ENCODE results near the gene FBN1. TPM values are rescaled to one million over a fixed set of nuclear protein-coding genes. Genes with fewer than 3 reads are reported as not detected.

Gene FBN1
- total and polyA plus RNA-seq, 2 of the 13 experiments (the other 11 are each of a cell fraction or from before 2014, with no cell fraction given): 1.5 to 3.0 TPM

DNA sequence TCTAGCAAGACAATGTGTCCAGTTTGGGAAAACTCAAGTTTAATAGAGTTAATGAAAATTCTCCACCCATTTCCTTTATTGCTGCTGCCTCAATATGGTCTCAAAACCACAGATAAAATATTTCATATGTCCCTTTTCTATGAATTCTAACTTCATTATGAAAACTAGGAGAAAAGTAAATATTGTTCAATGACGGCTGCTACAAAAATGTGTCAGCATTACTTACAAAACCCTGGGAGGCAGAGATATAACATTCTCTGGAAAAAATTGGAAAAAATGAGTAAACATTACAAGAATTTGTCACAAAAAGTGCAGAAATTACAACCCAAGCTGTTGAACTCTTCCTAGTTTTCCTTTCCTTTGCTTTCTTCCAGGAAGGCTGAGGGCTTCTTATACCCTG is 22.2 kb upstream of the FBN1 start:
- ATAC-seq (no peak), FAIRE-seq (no peak), DNase-seq (ENCODE audit: low spot score) (no peak)
- no TSS peak for BruUV-seq (replicated peaks)
- H3K36me3 ChIP-seq (replicated peaks in 1 of 2; ENCODE audit: control insufficient read depth in 1 of 2, insufficient read depth in 2 of 2, low read length in 2 of 2): no peaks in the 10 kb centered on the region
- H3K4me1 ChIP-seq (ENCODE audit: insufficient read depth, low read length): no peaks in the 10 kb centered on the region
- CTCF ChIA-PET (ENCODE audit: low intra/inter-chr PET ratio, low total read pairs): no interaction called here
- no peaks in the 10 kb centered on the region; a peak in 1 of 5 replicates for H3K27me3 ChIP-seq (ENCODE audit: control insufficient read depth in 1 of 2, insufficient read depth in 2 of 2, low read length in 2 of 2)
- no peaks in the 10 kb centered on the region for H3K79me2 ChIP-seq (ENCODE audit: insufficient read depth, low read length)
- no peaks in the 10 kb centered on the region for H3K9me3 ChIP-seq (ENCODE audit: low read length)
- in situ Hi-C loops (cut with HindIII; ENCODE audit: extremely low pct_ligation_motif_present, low pct_unique_long_range_greater_than_20kb) (no loop called here), intact Hi-C loops (cut with micrococcal nuclease; ENCODE audit: unreplicated experiment) (no loop called here)
- H4K20me1 ChIP-seq (ENCODE audit: insufficient read depth, low read length): no peaks in the 10 kb centered on the region
- no peak overlapping the region for H2AFZ ChIP-seq (ENCODE audit: low read length)
- H3K9ac ChIP-seq (ENCODE audit: insufficient read depth, low read depth, low read length): no peak overlapping the region
- no peak overlapping the region for H3K4me3 ChIP-seq (replicated peaks in 1 of 3; ENCODE audit: insufficient read depth in 1 of 3, low read depth in 2 of 3, low read length in 3 of 3)
- WGBS (ENCODE audit: low lambda C conversion rate): 41% methylated on average over 1 of the region's 1 CpG
- no peak overlapping the region for H3K4me2 ChIP-seq (ENCODE audit: low read depth, low read length)
- H3K27ac ChIP-seq (ENCODE audit: extremely low read length, insufficient read depth, low read length): no peak overlapping the region
- POLR2A ChIA-PET: no interaction called here
- TF ChIP-seq ZNF552 (CRISPR knock-in tag; IDR thresholded peaks at IDR 0.05; ENCODE audit: borderline replicate concordance) (no peak), DR1 (CRISPR knock-in tag; IDR thresholded peaks at IDR 0.05) (no peak), KDM4B (CRISPR knock-in tag; IDR thresholded peaks at IDR 0.05) (no peak), SP4 (CRISPR knock-in tag; IDR thresholded peaks at IDR 0.05) (no peak), HNRNPLL (IDR thresholded peaks at IDR 0.05; ENCODE audit: low read depth, low read length, poor library complexity, severe bottlenecking) (no peak), ZFX (CRISPR knock-in tag; IDR thresholded peaks at IDR 0.05; ENCODE audit: low read depth) (no peak)
- TF ChIP-seq, protein P1, sequence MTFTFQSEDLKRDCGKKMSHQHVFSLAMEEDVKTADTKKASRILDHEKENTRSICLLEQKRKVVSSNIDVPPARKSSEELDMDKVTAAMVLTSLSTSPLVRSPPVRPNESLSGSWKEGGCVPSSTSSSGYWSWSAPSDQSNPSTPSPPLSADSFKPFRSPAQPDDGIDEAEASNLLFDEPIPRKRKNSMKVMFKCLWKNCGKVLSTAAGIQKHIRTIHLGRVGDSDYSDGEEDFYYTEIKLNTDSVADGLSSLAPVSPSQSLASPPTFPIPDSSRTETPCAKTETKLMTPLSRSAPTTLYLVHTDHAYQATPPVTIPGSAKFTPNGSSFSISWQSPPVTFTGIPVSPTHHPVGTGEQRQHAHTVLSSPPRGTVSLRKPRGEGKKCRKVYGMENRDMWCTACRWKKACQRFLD (CRISPR knock-in tag; IDR thresholded peaks at IDR 0.05; ENCODE audit: borderline replicate concordance): no peak

DNA sequence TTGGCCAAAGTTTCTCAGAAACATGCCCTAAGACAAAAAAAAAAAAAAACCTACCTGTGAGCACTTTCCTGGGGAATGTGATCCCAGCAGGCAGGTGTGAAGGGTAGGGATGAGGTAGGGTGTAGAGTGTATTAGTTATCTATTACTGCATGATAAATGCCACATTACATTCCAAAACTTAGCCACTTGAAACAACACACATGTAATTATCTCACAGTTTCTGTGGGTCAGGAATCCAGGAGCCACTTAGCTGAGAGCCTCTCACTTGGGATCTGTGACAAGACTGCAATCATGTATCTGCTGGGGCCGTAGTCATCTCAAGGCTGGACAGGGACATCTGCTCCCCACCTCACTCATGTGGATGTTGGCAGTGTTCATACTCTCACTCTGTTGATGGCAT is 18.9 kb upstream of the FBN1 start:
- CTCF ChIA-PET (ENCODE audit: low intra/inter-chr PET ratio, low total read pairs): no interaction called here
- no peak for FAIRE-seq

More for the DNA sequence above, 18.9 kb upstream of the FBN1 start:
- no peaks in the 10 kb centered on the region for H3K9me3 ChIP-seq (ENCODE audit: low read length)
- TF ChIP-seq, protein P2, sequence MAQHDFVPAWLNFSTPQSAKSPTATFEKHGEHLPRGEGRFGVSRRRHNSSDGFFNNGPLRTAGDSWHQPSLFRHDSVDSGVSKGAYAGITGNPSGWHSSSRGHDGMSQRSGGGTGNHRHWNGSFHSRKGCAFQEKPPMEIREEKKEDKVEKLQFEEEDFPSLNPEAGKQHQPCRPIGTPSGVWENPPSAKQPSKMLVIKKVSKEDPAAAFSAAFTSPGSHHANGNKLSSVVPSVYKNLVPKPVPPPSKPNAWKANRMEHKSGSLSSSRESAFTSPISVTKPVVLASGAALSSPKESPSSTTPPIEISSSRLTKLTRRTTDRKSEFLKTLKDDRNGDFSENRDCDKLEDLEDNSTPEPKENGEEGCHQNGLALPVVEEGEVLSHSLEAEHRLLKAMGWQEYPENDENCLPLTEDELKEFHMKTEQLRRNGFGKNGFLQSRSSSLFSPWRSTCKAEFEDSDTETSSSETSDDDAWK (CRISPR knock-in tag; IDR thresholded peaks at IDR 0.05): no peak
- WGBS (ENCODE audit: low lambda C conversion rate): no CpG with 5 or more reads among the region's 1 CpG
- ATAC-seq (no peak), DNase-seq (ENCODE audit: low spot score) (no peak)
- in situ Hi-C loops (cut with HindIII; ENCODE audit: extremely low pct_ligation_motif_present, low pct_unique_long_range_greater_than_20kb) (no loop called here), intact Hi-C loops (cut with micrococcal nuclease; ENCODE audit: unreplicated experiment) (no loop called here)
- H3K79me2 ChIP-seq (ENCODE audit: insufficient read depth, low read length): no peaks in the 10 kb centered on the region
- BruUV-seq (replicated peaks): no TSS peak
- no peak overlapping the region for H3K9ac ChIP-seq (ENCODE audit: insufficient read depth, low read depth, low read length)
- H3K4me2 ChIP-seq (ENCODE audit: low read depth, low read length): no peak overlapping the region
- H3K36me3 ChIP-seq (replicated peaks in 1 of 2; ENCODE audit: control insufficient read depth in 1 of 2, insufficient read depth in 2 of 2, low read length in 2 of 2): no peaks in the 10 kb centered on the region
- POLR2A ChIA-PET: no interaction called here
- no peaks in the 10 kb centered on the region for H4K20me1 ChIP-seq (ENCODE audit: insufficient read depth, low read length)
- no peak overlapping the region for H3K4me3 ChIP-seq (replicated peaks in 1 of 3; ENCODE audit: insufficient read depth in 1 of 3, low read depth in 2 of 3, low read length in 3 of 3)
- H2AFZ ChIP-seq (ENCODE audit: low read length): no peak overlapping the region
- no peaks in the 10 kb centered on the region for H3K27me3 ChIP-seq (ENCODE audit: control insufficient read depth in 1 of 2, insufficient read depth in 2 of 2, low read length in 2 of 2)
- H3K27ac ChIP-seq (ENCODE audit: extremely low read length, insufficient read depth, low read length): no peak overlapping the region
- no peaks in the 10 kb centered on the region for H3K4me1 ChIP-seq (ENCODE audit: insufficient read depth, low read length)
